GM19099 (cell line): ENCODE data around the gene SEC16B.

Source experiments
- POLR2A ChIP-seq: IDR thresholded peaks from 3 replicates; pipeline ENCODE4 v1.6.1; 2011; ENCODE audit warnings: low read depth; ENCODE audit not compliant: insufficient read length; ENCODE audit errors: extremely low read depth

SEC16B gene

GRCh38 chr1:177914603-177915002, 55.3 kb downstream of the SEC16B start:
- TF ChIP-seq POLR2A, result no peak

DNA sequence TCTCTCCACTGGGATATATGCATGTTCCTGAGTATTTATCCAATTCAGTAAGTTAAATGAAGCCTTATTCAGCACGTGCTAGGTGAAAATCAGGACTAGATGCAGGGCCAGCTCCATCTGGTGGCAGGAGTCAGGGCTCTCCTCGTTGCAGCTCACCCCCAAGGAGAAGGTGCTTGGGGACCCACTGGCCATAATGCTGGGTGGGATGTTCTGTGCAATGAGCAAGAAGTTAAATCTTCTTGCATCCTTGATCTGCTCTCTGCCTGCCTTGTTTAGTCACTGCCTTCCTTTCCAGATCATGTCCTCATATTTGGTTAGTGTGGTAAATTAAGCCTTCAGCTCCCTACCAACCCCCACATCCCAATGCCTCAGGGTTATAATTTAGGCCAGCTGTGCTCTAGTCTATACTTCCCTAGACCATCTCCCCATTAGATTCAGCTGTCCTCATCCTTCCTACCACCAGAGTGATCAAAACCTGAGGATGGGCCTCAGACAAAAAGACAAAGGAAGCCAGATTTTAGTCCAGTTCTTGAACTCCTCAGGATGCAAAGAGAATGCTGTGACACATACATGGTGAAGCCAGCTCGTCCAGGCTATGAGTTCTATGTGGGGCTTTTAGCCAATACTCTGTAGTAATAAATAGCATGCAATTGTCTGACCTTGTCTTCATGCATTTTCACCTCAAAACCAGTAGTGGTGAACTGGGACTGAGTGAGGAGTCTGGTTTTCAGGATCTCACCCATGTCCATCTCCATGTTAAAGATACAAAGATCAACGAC, 55.9 kb downstream of the SEC16B start:
- no peak for TF ChIP-seq POLR2A

GRCh38 chr1:177912991-177913390, 56.9 kb downstream of the SEC16B start:
- TF ChIP-seq POLR2A, result no peak

GRCh38 chr1:177909416-177909815, 60.4 kb downstream of the SEC16B start:
- TF ChIP-seq POLR2A, result no peak

- TF ChIP-seq POLR2A, result no peak
Observed at GRCh38 chr1:177907000-177907399, 62.9 kb downstream of the SEC16B start.

DNA sequence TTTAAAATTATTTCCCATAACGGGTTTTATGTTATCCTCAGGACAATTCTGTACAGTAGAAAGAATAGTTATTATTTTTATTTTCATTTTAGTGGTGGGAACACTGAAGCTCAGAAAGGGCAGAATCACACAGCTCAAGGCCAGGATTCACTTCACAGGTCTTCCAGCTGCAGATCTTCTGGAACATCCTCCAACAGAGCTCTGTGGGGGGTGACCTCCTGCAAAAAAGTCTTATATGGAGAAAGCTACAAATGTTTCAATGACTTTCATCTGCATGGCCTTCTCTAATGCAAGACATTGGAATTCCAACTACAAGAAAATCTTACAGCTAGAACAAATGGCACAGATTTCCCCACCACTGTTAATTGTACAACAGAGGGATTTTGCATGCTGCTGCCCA, 64.2 kb downstream of the SEC16B start:
- no peak for TF ChIP-seq POLR2A

DNA sequence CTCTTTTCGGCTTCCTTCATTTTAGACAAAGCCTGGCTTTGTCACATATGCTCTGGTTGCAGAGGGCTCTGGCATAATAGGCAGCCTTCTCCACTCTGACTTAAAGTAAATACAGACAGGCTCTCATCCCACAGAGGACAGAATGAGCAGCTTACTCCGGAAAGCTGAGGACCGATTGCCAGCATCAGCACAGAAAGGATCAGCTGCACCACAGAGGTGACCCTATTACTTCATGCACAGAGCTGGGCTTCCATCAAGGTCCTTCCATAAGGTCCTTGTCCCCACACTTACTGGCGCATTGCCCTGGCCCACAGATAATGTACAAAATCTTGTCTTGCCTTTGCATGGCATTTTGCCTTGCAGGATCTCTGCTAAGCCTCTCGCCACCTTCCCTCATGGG, 67.6 kb downstream of the SEC16B start:
- no peak for TF ChIP-seq POLR2A

DNA sequence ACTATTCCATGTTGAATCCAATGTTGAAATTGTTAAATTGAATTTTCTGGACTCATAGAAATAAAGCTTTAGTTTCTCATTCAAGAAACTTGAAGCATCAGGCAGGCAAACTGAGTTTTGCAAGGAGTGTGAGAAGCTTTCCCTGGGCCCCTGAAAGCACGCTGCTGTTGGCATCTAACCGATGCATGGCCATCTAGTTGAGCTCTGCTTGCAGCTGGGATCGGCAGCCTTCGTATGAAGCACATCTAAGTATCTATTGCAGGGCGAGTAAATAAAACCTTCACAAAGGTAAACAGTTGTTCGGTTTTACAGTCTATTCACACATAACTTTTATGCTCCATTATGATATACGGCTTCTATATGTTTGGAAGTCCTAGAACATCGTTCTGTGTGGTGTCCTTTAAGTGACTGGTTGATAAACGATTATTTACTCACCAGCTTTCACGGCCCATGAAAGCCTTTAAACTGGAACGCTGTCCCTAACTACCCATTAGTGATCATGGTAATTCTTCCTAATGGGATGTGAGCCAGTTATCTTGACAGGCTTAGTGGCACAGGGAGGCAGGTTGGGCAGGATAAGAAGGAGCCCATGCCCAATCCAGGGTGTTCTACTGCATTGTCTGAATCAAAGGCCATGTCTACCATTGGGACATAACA, 71.7 kb downstream of the SEC16B start:
- no peak for TF ChIP-seq POLR2A

DNA sequence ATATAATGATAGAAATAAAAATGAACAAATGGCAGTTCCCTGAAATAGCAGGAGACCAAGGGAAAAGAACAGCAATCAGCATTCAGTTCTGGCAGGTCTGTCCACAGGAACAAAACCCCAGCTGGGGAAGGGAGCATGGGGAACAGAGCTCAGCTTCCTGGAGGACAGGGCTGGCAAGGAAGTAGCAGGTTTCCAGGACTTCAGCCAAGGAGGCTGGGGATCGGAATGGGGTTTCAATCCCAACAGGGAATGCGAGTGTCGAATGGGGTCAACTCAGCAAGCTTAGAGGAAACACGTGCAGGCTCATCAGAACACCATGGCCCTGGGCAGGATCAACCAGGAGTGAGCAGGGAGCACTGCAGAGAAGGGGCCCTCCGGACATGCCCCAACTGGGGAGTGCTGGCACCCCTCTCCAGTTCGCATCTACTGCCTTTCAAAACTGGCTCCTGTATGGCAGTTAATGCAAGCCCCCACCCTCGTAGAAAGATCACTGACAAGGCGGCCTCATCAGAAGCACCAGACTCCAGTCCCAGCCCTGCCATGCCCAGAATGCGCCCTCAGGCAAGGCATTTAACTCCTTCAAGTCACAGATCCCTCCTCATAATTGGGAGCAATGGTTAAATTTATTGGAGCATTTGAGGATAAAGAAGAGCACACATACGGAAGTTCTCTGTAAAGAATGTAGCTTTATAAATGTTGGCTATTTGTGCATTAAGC, 72.4 kb downstream of the SEC16B start:
- no peak for TF ChIP-seq POLR2A
